OCI-LY1 (cell line): Measurements from ENCODE around the gene KICS2.

Experiments
- EZH2 ChIP-seq: fragments of 200-600 bp; sonication (generic), shearing (Covaris generic); IDR thresholded peaks from 2 replicates; pipeline ENCODE4 v1.8.0; 2017; ENCODE audit warnings: borderline replicate concordance, mixed run types, mild to moderate bottlenecking, antibody characterized with exemption, low read length, moderate library complexity, mixed read lengths
- TF ChIP-seq, protein P1 (sequence below): fragments of 200-600 bp; sonication (generic), shearing (Covaris generic); IDR thresholded peaks from 2 replicates; pipeline ENCODE4 v1.5.1; 2017; ENCODE audit warnings: mild to moderate bottlenecking, antibody characterized with exemption, low read length, moderate library complexity, mixed read lengths

DNA sequence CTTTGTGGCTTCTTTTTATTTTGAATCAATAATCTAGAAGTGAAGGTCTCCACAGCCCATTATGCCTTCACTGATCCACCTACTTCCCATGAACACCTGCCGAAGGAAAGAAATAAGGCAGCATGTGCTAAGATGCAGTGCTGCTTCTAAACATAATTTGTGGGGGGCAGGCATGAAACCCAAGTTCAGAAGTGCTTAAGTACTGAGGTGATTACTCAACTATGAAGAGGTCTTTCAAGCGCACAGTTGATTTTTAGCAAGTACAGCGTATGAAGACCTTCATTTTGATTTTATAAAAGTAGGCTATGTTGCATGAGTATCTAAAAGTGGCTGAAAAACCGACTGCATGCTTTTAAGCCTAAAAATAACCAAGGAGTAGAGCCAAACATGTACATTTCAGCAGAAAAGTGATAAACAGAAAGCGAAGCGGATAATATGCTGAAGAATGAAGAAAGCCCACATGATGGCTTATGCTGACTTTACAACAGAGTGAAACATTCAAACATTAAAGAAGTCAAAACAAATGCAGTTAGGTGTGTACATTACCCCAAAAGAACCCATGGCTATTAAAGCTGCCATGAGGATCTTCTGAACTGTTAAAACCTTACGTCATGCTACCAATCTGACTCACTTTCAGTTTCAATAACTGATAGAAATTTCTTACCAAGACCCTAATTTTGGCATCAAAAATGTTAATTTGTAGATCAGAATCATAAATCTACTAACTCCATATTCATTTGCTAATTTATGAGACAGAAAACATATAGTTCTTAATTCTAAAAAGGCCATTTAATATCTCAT is 29.3 kb downstream of the KICS2 start:
- TF ChIP-seq EZH2: no peak
- TF ChIP-seq, protein P1, sequence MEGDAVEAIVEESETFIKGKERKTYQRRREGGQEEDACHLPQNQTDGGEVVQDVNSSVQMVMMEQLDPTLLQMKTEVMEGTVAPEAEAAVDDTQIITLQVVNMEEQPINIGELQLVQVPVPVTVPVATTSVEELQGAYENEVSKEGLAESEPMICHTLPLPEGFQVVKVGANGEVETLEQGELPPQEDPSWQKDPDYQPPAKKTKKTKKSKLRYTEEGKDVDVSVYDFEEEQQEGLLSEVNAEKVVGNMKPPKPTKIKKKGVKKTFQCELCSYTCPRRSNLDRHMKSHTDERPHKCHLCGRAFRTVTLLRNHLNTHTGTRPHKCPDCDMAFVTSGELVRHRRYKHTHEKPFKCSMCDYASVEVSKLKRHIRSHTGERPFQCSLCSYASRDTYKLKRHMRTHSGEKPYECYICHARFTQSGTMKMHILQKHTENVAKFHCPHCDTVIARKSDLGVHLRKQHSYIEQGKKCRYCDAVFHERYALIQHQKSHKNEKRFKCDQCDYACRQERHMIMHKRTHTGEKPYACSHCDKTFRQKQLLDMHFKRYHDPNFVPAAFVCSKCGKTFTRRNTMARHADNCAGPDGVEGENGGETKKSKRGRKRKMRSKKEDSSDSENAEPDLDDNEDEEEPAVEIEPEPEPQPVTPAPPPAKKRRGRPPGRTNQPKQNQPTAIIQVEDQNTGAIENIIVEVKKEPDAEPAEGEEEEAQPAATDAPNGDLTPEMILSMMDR: no peak
